Measurements from ENCODE around the gene C9orf152.

C9orf152 gene

DNA sequence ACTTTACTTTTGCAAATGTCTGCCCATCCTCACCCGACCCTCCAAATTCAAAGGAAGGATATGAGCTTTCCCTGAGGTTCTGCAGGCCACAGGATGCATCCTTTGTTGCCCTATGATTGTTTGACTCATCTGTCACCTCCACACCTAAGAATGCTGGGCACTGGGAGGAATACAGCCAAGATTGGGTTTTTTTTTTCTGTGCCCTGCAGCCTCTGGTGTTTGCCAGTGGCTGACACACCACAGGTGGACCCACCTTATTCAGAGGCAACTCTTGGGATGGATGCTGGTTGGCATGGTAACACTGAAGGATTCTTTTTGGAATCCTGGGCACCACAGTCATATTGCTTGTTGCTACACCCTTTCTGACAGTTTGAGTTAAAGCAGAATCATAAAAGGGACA, 29.7 kb downstream of the C9orf152 start:
- no peak for DNase-seq

DNA sequence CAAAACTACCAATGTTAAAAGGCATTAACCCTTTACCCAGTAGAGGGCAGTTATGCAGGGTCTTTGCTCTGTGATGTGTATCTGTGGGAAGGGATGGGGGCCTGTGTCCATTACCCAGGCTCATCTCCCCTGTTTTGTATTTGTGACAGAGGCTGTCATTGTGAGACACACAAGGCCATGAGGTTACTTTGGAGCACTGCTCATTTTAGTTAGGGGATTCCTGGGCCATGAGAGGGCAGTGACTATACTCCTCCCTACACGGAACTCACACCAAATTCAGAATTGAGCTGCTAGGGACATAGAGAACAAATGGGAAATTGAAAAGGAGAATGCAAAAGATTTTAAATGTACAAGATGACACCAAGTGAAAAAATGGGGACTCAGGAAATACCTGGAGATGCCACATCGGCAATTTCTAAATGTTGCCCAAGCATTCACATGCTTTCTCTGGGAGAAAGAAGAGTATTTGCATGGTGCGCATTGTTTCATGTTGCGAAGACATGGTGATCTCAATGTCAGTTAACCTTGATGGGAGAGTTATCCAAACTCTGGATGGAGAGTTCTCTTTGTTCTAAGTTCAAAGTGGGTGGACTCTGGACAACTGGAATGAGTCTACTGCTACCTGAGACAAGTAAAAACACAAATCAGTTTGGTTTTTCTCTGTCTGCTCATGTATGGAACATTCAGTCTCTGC, 32.5 kb downstream of the C9orf152 start:
- no peak for DNase-seq

DNA sequence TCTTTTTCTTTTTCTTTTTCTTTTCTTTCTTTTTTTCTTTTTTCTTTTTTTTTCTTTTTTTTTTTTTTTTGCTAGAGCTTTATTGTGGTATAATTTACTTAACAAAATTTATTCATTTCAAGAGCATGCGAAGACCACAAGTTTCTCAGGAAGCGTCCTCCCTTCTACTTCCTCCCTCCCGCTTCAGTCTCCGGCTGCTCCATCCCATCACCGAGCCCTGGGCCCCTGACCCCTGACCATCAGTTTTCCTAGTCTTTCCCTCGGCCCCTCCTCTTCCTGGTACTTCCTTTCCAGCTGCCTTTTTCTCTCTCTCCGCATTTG, 34.7 kb downstream of the C9orf152 start:
- DNase-seq: no peak

DNA sequence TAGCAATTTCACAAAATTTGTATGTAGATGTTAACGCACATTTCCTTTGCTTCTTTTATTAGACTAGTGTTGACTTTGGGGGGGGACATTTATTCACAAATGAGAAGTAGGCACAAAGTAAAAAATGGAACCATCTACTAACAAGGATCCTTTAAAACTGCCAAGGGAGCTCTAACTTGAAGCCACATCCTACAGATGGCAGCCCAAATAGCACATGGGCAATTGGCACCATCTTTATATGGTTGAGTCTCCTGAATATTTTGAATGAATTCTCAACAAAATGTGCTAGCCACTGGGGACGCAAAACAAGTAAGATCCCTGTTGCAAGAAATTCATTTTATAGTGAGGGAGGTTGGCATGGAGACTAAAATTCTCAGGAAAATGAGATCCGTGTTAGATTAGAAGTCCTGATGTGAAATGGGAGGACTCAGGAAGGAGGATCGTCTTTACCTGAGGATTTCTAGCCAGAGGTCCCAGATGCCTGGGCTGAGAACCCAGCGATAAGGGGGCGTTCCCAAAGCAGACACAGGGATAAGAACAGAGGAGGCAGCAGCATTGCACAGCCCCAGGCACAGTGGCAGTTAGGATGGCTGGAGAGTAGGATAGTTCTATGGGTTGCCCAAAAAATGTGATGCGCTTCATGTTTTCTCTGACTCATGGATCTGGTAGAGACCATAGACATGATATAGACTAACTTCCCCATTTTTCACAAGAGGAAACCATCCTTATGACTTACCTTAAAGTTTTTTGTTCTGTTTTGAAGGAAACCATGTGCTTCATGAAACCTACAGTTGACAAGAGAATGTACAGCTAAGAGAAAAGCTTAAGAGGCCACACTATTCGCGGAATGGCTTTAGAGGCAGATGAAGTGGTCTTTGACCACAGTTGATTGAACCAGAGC, 37.4 kb downstream of the C9orf152 start:
- no peak for DNase-seq

DNA sequence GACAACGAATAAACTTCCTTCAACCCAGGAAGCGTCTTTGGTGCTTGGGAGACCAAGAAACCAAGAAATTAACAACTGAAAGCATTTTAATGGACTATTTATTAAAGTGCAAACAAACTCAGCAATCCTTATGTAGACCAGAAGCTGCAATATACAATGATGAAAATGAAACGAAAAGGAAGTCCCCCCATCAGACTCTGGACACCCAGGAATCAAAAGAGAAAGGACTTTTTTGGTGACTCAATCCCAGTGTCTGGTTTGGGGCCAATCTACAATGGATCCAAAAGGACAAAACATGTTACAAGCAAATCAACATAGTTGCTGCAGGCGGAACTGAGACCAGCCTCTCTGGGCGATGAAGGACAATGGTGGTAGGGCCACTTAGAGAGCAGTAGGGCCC, 39.5 kb downstream of the C9orf152 start:
- DNase-seq: no peak

DNA sequence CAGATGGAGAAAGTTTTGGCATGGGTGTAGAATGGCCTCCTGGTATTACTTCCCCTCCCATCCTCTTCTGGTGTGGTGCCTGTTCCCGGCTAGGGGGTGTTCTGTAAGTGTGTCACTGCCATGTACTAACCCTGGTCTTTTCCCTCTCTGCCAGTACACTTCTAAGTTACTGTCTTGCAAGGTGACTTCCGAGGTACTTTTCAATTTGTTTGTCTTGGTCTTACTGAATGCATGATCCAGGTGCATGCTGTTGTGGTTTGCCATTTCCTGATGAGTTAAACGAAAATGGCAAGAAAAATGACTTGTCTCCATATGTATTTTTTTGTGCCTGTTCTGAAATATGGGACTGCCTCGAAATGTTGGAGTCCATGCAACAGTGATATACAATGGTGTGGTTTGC, 46.0 kb downstream of the C9orf152 start:
- DNase-seq: no peak

DNA sequence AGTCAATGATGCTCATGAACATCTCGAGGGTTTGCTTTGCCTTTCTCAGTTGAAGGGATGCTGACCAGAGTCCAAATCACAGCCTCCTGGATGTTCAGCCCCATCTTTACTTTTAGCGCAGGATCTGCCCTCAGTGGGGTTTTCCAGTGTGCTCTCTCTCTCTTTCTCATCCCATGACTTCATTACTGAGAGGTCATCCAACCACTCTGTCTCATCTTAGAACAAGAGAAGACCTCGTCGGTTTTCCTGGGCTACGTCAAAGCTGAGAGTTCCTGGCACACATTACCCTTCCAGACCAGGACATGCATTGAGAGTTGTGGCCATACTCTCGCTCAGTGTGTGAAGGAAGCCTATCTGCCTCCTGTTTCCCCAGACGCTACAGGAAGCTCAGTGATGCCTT, 47.3 kb downstream of the C9orf152 start:
- DNase-seq: no peak

DNA sequence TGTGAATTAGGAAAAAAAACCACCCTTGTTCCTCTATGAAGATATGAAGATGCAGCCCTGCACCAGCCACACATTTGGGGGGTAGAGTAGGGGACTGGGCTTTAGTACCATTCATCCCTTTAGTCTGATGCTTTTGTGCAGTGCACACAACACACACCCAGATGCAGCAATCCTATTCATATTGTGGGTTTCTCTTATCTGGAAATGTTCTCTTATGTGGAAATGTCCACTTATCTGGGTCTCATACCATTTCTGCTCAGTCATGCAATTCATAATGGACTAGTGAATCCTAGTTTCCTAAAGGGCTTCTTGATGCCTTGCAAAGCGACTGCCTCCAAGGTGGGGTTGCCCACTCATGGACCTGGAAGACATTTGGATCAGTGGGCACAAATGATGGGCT, 47.8 kb downstream of the C9orf152 start:
- DNase-seq: no peak

DNA sequence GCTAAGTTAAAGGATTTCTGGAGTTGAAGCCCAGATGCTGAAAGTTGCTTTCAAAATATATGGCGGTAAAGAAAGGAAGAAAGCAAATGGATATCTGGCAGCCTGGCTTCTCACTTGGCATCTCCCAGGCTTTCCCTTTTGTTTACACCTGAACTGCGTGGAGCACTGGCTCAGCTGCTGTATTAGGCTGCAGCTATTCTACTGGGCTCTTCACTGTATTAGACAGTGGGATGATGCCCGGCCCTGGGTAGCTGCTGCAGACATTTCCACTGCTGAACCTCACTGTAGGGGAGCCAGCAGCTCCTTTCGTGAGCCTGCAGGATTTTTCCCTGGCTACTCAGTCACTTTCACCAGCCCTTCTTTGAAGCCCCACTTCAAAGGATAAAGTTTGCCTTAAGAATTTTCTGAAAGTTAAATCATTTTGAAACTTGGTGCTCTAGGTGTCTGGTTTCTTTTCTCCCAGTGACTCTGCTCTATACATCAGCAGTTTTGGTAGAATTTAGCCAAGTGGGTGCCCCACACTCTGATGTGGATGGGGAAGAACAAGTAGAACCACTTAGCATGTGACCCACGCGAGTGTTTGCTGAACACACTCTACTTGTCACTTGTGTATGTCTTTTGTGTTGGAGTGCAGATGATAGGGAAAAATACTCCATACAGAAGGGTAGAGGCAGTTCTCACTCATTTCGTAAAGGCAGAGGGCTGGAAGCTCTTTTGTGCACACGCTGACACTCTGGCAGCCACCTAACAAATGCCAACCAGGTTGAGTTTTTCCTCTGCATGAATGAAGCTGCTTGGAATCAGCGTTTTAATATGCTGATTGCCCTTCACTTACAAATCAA, 49.9 kb downstream of the C9orf152 start:
- DNase-seq: no peak

DNA sequence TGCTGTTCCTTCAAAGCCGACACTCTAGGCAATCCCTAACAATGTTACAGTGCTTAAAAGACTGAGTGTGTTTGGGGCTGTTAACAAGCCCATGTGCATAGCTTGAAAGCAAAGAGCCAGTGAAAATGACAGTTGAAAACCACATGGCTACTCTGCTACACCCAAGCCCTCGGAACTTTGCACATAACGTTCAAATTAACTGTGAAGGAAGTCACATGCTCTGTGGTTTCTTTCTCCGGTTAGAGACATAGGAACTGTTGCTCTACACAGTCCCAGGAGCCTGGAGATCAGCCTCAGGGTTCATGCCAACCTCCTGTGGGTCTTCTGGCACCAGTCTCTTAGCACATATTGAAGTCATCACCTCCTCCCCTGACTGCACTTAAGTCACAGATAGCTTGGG, 51.1 kb downstream of the C9orf152 start:
- DNase-seq: no peak

DNA sequence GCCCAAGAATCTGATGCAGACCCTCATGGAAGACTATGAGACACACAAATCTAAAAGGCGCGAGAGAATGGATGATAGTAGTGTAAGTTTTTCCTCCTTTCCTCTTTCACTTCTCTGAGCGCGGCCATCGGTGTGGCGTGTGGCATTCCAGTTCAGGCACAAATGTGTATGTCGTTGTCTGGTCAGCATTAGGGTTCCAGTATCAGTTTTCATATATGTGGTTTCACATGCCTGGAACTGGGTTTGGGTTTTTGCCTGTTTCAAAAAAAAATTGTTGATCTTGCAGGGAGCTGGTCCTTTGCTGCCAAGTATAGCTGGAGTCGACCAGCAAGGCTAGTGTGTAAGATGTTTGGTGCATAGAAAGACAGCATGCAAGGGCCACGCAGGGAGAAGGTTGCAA, 51.5 kb downstream of the C9orf152 start:
- no peak for DNase-seq

DNA sequence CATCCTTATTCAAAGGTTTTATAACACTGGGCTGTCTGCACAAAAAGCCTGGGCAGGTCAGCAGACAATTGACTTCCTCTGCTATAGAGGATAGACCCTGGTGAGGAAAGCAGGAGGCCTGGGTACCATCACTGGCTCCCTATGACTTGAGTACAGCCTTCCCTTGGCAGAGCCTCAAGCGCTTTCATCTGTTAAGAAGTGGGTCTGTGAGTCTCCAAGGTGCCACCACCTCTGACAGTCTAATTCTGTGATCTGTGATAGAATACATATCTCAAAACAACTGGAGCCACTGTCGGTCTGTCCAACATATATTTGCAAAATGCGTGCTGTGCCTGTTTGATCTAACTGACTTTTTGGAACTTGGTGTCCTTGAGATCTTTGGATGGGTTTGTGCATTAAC, 52.2 kb downstream of the C9orf152 start:
- no peak for DNase-seq

DNA sequence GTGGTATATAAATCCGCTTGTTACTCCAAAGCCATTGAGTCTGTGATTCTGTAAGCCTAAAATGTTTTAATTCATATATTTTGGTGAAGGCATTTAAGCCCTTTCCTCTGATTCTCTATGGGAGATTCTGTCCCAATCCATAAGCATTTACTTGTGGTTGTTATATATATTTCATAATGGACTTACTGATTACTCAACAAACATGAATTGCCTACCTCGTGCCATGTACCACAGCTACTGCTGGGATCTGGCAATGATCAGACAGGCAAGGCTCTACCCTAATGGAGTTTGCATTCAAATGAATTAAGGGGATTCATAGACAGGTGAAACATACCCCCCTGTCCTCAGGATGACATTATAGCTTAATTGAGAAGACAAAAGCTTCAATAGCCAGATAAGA, 54.5 kb downstream of the C9orf152 start:
- no peak for DNase-seq

DNA sequence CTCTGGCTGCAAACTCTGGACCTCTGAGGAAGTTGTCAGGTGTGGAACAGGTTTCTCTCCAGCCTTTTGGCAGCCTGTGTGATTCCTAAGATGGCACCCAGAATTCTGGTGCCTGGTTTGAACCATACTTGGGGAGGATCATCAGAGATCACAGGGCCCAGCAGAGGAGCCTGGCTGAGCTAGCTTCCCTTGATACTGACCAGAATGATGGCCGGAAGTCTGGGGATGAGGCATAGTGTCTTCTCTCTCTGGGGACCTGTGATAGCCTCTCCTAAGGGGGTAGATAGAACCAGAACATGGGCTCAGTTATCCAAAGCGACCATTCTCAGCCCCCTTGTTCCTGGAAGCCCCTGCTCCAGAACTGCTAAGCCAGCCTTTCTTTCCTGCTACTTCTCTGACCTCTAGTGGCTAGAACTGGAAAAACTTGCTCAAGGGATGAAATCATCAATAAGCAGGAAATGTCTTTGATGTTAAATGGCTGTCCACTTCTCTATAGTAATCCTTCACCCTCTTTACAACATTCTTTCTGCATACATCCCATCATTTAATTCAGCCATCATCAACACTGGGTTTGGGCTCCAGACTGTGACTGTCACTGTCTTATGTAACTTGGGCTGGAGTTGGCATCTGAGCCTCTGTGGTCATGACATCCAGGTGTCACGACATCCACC, 55.1 kb downstream of the C9orf152 start:
- DNase-seq: no peak
